ENCODE results near the gene DCX. TPM values are rescaled to one million over a fixed set of nuclear protein-coding genes. Genes with fewer than 3 reads are reported as not detected.

Gene DCX
- total and polyA plus RNA-seq, 9 of the 15 experiments (the other 6 are each of a cell fraction or from before 2014, with no cell fraction given), result not detected

DNA sequence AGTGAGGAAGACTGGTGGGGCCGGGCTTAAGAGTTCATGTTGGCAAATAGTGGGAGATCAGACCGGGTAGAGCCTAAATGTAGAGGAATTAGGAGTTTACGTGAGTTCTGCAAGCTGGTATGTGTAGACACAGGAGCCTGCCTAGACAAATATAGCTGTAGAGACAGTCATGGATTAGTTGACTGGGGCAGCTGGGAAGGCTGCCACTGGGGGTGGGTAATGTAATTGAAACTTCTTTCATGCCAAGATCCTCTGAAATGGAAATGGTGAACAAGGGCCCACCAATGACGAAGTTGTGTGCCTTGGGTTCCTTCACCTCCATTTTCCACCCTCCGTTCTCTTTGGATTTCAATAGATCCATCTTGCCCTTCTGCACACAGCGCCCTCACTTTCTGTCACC lies 129.9 kb downstream of the DCX start:
- ChIA-PET POLR2A (no interaction called here), CTCF (ENCODE audit: low intra/inter-chr PET ratio) (no interaction called here)
- Histone ChIP-seq H3K9me1 (ENCODE audit: control insufficient read depth, insufficient read depth, low read length) (no peaks in the 10 kb centered on the region), H3K79me2 (ENCODE audit: control insufficient read depth, insufficient read depth, low read length) (no peaks in the 10 kb centered on the region), H3K27me3 (ENCODE audit: control insufficient read depth in 2 of 2, insufficient read depth in 2 of 2, low read length in 2 of 2) (no peaks in the 10 kb centered on the region), H3K27ac (ENCODE audit: extremely low read depth, low read depth, low read length) (no peak overlapping the region), H3K4me2 (ENCODE audit: insufficient read depth, low read length) (no peak overlapping the region), H3K36me3 (ENCODE audit: control insufficient read depth, insufficient read depth, low read length) (no peaks in the 10 kb centered on the region), H3K9me3 (replicated peaks; ENCODE audit: control insufficient read depth, insufficient read depth, low read depth, low read length) (no peaks in the 10 kb centered on the region), H3K4me3 (no peak overlapping the region), H3K4me1 (replicated peaks in 1 of 2; ENCODE audit: control insufficient read depth in 2 of 2, insufficient read depth in 2 of 2, low read length in 2 of 2) (no peaks in the 10 kb centered on the region), H4K20me1 (replicated peaks; ENCODE audit: control insufficient read depth, insufficient read depth, low read length) (no peaks in the 10 kb centered on the region), H3K9ac (ENCODE audit: insufficient read depth in 1 of 2, low read depth in 2 of 2, low read length in 2 of 2) (no peak overlapping the region), H2AFZ (ENCODE audit: low read depth, low read length) (no peak overlapping the region)
- in situ Hi-C loops (cut with MboI), result no loop called here
- WGBS (ENCODE audit: insufficient coverage, low coverage, missing lambda C conversion rate), result 0% methylated on average over 6 of the region's 6 CpGs
- no TSS peak for BruUV-seq (replicated peaks)
- TF ChIP-seq SRSF1 (IDR thresholded peaks at IDR 0.05; ENCODE audit: low read depth, low read length) (no peak), ZNF79 (CRISPR knock-in tag; IDR thresholded peaks at IDR 0.05; ENCODE audit: low read depth) (no peak), HDGF (IDR thresholded peaks at IDR 0.05) (no peak), ZNF253 (CRISPR knock-in tag; conservative IDR thresholded peaks at IDR 0.05) (no peak), ZNF12 (CRISPR knock-in tag; IDR thresholded peaks at IDR 0.05) (no peak), KDM1A (IDR thresholded peaks at IDR 0.05) (no peak), TBP (optimal IDR thresholded peaks at IDR 0.05; ENCODE audit: low read depth, low read length) (no peak), ZNF584 (CRISPR knock-in tag; IDR thresholded peaks at IDR 0.05; ENCODE audit: low read depth) (no peak), IFI16 (CRISPR knock-in tag; IDR thresholded peaks at IDR 0.05) (no peak), ZBTB8A (IDR thresholded peaks at IDR 0.05; ENCODE audit: partially characterized antibody) (no peak)
- TF ChIP-seq, protein P1, sequence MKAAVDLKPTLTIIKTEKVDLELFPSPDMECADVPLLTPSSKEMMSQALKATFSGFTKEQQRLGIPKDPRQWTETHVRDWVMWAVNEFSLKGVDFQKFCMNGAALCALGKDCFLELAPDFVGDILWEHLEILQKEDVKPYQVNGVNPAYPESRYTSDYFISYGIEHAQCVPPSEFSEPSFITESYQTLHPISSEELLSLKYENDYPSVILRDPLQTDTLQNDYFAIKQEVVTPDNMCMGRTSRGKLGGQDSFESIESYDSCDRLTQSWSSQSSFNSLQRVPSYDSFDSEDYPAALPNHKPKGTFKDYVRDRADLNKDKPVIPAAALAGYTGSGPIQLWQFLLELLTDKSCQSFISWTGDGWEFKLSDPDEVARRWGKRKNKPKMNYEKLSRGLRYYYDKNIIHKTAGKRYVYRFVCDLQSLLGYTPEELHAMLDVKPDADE (conservative IDR thresholded peaks at IDR 0.05; ENCODE audit: control insufficient read depth, low read depth, low read length), result no peak
- intact Hi-C loops (cut with micrococcal nuclease), result no loop called here
- ATAC-seq, result no peak
- DNase-seq (ENCODE audit: extremely low read depth in 1 of 4, low spot score in 3 of 4), result no peak
- no peak for FAIRE-seq

Measured in K562 (cell line).